HG03558 (cell line): Measurements from ENCODE around the gene B4GALT6.
A peak's percentile ranks its signal among the peaks of the same experiment; 100 is the strongest.

Experiments used
- ATAC-seq: cut with Tn5 transposase; IDR thresholded peaks from one replicate; pipeline ENCODE4 v1.9.1; 2021; ENCODE audit warnings: moderate number of reproducible peaks; ENCODE audit not compliant: unreplicated experiment; ENCODE audit errors: extremely low read depth

B4GALT6 gene

DNA sequence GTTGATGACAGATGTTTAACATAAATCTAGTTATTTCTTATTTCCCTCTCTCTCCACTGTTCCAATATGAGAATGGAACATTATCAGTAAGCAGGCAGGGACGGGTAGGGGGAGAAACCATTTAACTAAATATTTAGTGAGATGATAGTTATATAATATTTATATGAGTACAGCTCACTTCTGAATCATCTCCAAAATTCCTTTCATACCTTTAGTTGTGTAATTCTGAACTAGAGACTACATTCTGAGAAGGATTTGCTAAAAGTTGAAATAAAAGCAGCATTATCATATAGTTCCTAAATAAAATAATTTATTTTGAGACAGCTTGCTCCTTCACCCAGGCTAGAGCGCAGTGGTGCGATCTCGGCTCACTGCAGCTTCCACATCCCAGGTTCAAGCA is 41.4 kb downstream of the B4GALT6 start:
- no peak for ATAC-seq

DNA sequence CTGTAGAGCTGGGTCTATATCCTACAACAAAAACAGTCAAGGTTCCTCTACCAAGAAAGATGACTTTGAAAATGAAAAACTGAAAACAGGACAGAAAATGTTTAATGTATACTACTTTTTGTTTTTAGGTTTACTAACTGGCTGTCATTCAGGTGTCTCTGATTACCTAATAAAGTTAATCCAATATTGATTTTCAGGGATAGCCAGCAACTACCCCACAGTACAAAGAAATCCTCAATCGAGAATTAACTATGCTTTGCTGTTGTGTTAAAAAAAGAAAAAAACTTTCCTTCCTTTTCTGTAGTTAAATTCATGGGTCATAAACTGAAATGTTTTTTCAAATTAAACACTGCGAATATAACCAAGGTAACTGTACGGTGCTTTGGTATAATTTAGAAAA is 46.9 kb downstream of the B4GALT6 start:
- ATAC-seq: no peak

DNA sequence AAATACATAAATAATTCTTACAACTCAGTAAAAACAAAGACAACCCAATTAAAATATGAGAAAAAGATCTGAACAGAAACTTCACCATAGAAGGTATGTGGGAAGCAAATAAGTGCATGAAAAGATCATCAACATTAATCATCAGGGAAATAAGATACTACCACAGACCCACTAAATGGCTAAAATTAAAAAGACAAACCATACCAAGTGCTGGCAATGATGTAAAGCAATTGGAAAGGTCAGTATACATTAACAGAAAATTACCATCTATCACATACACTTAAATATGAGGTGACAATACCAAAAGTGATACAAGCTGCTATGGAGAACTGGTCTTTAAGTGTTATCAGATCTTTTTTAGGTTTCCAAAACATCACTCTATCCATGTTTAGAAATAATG is 48.0 kb downstream of the B4GALT6 start:
- no peak for ATAC-seq

DNA sequence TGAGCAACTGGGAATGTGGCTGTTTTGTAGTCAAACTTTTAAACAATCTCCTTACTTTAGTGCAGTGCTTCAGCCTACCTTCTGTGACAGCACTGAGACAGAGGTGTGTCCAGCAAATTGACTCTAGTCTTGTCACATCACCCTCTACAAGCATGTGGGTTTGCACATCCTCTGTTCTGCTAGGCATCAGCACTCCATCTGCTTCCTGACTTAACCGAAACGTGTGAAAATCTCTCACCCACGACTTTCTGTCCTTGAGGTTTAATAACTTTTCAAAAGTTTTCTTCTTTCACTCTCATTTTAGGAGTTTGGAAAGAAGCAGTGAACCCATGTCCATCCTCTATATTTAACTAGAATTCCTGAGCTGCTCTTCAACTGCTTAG is 50.1 kb downstream of the B4GALT6 start:
- peak; percentile 97 for ATAC-seq

DNA sequence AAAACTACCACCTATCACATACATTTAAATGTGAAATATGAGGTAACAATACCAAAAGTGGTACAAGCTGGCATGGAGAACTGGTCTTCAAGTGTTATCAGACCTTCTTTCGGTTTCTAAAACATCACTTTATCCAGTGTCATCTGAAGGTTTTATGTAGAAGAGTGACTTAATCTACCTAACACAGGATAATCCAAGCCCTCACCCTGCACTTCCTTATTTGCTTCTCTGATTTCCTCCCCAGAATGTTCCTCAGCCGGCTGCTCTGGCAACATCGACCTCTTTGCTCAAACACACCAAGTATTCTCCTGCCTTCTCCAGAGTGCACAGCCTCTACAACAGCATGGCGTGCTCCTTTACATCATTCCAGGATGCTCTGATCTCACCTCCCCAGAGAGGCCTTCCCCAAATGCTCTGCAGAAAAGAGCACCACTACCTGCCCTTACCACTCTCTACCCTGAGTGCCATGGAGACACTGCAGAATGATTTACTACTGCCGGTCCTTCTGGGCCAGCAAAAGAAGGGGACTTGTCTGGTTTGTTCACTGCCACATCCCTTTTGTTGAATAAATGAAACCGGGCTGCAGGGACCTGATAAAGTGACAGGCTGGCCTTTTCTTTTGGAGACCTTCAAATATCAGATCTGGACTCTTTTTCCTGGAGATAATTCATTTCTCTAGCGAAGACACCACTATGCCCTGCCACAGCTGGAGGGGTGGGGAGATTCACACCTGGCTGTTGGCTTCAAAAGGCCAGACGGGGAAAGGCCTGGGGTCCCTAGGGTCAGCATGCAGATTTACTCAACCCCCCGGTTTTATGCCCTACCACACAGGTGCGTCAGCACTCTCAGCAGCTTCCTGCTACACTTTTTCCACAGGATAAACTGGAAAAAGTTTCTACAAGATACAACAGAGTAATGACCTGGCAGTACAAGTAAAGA is 50.7 kb downstream of the B4GALT6 start:
- peak; percentile 10 for ATAC-seq

DNA sequence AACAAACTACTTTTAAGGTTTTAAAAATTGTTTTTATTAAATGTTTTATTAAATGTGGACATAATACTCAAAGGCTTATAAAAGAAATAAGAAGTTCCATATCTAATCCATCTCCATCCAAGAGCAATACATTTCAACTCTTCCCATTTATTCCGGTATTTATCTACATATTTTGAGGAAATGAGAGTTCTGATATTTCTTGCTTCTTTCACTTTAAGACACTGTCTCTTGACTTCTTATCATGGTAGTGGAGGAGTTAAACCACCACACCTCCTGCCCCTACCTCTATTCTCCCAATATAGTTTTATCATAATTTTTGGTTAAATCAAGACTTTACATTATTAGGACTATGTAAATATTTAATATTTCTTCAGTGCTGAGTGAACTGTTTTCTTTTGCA is 52.0 kb downstream of the B4GALT6 start:
- no peak for ATAC-seq

DNA sequence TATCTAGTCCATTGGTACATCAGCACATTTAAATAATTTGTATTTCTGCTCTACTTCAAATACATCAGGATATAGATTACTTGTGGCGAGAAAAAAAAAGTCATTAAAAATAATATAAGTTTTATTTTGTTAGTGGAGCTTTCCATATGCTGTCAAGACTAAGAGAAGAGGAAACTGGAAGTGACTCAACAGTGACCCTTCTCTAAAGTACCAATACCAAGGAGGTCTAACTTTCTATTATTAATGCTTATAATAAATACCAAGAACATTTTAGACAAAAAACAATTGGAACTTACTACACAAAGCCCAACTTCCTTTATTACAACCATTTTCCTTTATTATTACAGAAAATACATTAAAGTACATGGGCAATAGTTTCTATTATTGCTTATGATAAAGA is 52.9 kb downstream of the B4GALT6 start:
- ATAC-seq: no peak

DNA sequence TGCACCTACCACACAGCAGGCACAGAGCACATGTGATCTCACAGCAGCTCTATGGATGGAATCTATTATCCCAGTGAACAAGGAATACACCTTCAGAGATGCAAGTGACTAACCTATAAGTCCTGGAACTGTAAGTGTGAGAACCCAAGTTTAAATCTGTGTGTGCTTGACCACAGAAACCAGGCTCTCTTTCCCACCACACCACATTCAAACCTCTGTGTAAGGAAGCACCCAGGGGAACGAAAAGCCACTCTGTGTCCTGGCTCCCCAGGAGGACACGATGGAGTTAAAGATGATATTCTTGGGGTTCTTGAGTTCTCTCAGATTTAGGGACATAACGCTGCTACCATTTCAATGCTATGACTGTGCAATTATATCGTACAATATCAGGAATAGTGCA is 53.8 kb downstream of the B4GALT6 start:
- ATAC-seq: no peak

DNA sequence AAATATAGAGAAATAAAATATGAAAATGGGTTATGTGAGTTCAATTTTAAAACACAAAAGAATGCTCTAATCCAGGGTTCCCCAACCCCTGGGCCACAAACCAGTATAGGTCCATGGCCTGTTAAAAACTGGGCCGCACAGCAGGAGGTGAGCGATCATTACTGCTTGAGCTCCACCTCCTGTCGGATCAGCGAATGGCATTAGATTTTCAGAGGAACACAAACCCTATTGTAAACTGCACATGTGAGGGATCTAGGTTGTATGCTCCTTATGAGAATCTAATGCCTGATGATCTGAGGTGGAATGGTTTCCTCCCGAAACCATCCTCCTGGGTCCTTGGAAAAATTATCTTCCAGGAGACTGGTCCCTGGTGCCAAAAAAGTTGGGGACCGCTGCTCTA is 58.0 kb downstream of the B4GALT6 start:
- no peak for ATAC-seq

DNA sequence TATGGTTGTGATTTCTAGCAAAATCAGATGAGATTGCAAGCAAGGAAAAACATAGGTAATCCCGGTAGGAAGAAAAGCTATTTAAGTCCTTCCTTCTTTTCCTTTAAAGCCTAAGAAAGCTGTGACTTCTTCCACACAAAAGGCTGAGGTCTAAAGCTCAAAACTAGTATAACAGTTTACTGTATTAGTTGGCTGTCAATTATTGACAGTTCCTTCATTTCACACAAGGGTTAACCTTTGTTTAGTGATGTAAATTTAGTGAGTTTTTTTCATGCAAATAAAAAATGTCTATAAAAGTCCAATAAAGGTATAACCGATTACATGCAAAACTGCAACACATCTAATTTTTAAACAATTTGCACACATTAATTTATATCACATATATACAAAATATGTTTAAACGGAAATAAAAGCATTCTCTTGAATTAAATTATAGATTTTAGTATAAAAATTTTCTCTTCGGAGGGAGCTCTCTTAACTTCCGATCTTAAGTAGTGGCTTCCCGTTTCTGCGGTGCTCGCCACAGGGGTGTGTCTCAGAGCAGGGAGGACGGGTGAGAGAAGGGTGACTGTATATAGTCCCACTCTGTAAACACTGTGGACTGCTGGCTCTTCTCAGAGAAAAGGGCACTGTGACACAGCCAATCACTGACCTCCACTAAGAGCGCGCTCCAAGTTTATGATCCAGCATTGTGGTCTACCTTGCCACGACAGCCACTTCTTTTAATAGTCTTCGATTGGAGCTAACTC is 59.3 kb downstream of the B4GALT6 start:
- no peak for ATAC-seq

DNA sequence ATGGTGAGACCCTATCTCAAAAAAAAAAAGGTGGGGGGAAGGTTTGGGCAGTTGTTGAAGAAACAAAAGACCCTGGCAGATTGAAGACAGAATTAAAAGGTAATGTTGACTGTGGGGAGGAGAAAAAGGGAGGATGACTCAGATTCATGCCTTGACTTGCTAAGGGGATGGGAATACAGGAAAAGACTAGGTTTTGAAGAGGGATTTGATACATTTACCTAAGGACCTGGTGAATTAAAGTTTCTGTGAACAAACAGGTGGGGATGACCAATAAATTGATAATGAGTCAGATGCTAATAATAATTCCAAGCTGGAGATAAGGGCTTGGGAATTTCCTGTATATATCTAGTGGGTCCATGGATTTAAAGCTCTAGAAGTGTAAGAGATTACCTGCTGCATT is 65.1 kb downstream of the B4GALT6 start:
- no peak for ATAC-seq

DNA sequence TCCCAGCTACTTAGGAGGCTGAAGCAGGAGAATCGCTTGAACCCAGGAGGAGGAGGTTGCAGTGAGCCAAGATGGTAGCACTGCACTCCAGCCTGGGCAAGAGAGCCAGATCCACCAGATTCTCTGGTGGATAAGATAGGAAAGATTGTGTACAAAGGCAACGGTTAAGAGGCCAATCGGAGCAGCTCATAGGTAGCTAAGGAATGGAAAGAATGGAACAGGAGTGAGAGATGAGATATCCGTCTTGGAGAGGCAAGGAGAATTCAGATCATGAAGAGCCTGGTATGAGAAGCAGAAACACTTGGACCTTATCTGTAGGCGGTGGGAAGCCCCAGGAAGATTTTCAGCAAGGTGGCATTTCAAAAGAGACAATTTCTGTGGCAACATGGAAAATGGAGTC is 65.6 kb downstream of the B4GALT6 start:
- no peak for ATAC-seq

DNA sequence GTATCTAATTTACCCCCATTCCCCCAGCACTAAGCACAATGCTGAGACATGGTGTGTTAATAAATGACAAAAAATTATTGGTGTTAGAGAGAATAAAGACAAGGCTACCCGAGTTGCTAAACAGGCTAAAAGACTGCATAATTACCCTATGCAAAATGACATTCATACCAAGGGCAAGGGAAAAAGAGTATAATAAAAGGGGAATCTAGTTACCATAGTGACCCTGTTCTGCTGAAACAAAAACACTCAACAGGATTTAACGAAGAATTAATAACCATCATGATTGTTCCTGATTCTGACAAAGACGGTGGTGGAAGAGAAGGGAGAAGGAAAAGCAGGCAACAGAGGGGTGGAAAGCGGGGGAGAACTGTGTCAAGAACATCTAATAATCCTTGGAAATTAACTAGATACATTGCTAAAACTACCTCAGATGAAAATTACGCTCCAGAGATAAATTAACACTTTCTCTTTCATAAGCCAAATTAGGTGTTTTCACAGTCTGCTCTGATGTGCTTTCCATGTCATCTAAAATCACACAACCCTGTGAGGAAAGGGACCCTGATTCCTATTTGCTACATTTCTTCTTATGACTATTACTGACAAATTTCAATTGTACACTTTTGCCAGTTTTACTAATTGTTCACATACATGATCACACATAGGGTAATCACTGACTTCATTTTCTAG is 67.2 kb downstream of the B4GALT6 start:
- no peak for ATAC-seq

DNA sequence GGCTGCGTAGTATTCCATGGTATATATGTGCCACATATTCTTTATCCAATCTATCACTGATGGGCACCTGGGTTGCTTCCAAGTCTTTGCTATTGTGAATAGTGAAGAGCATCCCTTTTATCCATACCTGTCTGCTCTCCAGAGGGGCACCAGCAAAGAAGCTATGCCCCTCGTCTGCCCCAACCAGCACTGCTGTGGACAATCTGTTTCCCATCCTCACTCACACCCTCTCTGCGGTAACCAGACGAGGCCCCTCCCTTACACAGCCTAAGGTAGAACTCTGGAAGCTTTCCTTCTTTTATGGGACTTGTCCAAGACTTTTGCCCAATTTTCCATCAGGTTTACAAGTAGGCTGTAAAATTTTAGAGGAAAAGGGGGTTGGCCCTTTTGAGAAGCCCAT is 67.8 kb downstream of the B4GALT6 start:
- no peak for ATAC-seq

DNA sequence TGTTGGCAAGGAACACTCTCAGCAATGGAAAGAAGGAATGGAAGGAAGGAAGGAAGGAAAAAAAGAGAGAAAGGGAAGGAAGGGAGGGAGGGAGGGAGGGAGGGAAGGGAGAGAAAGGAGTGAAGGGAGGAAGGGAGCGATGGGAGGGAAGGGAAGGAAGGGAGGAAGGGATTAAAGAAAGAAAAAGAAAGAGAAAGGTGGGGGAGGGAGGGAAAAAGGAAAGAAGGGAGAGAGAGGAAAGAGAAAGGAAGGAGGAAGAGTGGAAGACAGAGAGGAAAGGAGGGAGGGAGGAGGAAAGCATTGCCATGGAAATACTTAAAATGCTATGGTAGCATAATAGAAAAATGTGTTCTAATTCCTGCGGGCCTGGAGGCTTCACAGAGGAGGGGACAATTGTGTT is 70.3 kb downstream of the B4GALT6 start:
- no peak for ATAC-seq

DNA sequence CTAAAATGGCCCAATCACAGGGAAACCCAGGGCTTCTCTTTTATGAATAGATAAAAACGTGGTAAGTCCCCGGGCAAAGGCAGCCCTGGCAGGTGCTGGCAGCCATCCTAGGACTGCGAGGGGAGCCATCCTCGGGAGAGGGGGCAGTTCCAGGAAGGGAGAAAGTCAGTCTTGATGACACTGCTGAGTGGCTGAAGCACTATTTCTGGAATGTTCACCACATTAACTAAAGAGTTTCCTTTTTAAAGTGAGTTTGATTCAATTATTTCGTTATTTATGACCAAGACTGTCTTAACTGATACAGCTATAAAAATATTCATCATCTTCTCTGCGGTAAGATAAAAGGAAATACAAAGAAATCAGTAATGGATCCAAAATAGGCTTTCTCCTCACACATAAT is 72.3 kb downstream of the B4GALT6 start:
- ATAC-seq: no peak

DNA sequence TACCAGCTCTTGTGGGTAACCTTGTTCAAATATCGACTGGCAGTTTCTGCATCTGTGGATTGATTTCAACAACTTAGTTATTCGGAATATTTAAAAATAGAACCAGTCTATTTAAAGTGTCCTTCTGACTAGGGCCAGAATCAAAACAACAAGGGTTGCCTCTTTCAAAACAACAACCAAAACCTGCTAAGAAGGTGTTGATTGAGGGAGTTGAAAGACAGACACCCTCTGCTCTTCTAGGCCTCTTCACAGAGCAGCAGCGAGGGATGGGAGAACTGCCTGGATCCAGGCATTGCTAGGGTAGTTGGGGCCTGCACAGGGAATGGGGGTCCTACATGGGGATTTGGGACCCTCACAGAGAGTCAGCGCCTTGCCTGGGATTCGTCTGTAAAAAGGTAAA is 72.9 kb downstream of the B4GALT6 start:
- no peak for ATAC-seq

DNA sequence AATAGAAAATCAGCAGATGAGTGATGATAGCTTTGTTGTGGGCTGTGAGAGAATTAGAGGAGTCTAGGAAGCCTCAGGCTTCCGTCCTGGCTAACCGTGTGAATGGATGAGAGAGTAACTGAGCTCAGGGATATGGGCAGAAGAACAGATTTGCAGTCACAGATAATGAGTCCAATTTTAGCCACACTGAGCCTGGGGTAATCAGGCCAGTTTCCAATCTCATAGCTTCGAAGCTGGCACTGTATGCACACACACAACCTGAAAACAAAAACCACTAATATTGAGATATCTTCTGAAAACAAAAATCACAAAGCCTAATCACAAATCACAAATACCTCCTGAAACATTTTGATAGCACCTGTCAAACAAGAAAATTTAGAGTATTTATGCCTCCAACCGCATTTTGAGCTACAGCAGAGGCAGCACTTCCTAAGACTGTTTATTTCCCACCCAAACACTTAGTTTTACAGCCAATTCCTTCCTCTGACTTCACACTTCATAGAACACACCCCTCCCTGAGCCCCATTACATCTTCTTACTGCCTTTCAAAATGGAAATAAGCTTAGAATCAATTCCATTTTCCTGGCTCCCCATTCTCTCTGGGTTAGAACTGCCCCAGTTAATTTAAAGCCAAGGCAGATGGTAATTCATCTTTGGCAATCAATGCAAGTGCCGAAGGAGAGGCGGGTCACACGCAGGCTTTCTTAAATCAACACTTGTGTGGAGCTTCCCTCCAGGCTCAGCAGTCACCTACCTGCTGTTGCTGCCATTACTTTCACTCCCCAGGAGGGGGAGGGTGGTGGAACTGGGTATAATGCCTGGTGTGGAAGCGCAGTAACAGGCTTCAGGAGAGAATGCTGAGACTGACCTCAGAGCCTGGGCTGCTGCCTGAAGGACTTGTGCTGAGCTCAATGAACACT is 73.8 kb downstream of the B4GALT6 start:
- ATAC-seq: no peak

DNA sequence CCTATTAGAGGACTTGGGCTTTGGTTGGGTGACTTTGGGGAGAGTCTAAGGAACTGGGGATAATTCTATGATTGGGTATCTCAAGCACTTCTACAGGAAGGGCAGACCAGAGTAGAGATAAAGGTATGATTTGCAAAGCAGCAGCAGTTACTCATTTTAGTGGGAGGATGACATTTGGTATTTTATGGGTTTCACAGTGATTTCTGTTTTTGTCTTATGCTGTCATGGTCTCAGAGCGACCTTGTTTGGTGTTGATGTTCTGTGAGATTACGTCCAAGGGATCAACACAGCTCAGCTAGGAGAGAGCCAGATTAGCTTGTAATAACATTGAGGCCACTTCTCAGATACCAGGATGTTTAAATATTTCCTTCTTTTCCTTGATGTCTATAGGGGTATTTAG is 74.5 kb downstream of the B4GALT6 start:
- ATAC-seq: no peak

DNA sequence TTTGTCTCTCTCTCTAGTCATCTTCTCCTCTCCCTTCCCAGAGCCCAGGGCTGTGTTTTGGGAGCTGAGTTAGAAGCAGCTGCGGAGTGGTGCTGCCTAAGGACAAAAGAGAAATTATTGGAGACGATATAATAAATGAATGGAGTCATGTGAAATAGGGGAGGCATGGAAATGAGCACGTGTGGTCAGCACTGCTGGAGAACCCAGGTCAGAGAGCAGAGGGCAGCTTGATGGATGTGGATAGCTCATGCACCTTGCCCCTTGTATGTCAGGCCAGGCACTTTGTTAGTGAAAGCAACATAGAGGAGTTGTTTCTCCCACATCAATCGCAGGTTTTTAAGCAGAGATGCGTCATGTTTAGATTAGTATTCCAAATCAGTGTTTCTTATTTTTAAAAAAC is 77.0 kb downstream of the B4GALT6 start:
- no peak for ATAC-seq
